ENCODE results near the gene DENND1A. TPM values are rescaled to one million over a fixed set of nuclear protein-coding genes. Genes with fewer than 3 reads are reported as not detected.

DENND1A gene
- total RNA-seq, 4 donors from 2014 or later, result 37.1 to 55.3 (median 50.0) TPM

DNA sequence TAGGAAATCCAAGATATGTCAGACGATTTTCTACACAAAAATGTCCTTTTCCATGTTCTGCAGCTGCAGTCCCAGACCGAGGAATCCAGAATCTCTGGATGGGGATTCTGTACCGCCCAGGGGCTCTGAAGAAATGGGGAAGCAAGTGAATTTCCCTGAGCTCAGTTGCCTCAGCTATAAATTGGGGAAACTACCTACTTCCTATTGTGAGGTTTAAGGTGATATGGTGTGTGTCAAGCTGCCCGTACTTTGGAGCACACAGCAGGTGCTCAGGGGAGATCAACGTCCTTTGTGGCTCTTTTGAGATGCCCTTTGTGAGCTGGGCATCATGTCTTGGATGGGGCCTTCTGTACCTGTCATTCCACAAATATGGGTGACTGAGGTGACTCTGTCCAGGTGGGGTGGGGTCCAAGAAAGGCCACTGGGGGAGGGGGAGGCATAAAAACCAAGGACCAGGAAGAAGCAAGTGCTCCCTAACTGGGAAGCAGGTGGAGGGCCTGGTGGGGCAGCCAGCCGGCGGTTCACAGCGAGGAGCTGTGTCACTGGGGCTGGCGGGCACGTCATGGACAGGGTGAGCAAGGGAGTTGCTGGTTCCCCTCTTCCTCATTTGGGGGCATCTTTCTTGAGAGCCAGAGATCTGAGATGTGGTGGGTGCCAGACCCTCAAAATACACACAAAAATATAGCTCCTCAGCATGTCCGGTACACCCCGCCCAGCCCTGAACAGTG, 457.9 kb downstream of the DENND1A start:
- Histone ChIP-seq H3K36me3 (no peaks in the 10 kb centered on the region), H3K4me1 (no peaks in the 10 kb centered on the region), H3K9me3 (no peaks in the 10 kb centered on the region), H3K27ac (no peak overlapping the region), H3K4me3 (no peak overlapping the region), H3K27me3 (no peaks in the 10 kb centered on the region)
- DNase-seq, result no peak
- no peak for TF ChIP-seq POLR2A (IDR thresholded peaks at IDR 0.05)
- TF ChIP-seq, protein P1, sequence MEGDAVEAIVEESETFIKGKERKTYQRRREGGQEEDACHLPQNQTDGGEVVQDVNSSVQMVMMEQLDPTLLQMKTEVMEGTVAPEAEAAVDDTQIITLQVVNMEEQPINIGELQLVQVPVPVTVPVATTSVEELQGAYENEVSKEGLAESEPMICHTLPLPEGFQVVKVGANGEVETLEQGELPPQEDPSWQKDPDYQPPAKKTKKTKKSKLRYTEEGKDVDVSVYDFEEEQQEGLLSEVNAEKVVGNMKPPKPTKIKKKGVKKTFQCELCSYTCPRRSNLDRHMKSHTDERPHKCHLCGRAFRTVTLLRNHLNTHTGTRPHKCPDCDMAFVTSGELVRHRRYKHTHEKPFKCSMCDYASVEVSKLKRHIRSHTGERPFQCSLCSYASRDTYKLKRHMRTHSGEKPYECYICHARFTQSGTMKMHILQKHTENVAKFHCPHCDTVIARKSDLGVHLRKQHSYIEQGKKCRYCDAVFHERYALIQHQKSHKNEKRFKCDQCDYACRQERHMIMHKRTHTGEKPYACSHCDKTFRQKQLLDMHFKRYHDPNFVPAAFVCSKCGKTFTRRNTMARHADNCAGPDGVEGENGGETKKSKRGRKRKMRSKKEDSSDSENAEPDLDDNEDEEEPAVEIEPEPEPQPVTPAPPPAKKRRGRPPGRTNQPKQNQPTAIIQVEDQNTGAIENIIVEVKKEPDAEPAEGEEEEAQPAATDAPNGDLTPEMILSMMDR (IDR thresholded peaks at IDR 0.05), result no peak

DNA sequence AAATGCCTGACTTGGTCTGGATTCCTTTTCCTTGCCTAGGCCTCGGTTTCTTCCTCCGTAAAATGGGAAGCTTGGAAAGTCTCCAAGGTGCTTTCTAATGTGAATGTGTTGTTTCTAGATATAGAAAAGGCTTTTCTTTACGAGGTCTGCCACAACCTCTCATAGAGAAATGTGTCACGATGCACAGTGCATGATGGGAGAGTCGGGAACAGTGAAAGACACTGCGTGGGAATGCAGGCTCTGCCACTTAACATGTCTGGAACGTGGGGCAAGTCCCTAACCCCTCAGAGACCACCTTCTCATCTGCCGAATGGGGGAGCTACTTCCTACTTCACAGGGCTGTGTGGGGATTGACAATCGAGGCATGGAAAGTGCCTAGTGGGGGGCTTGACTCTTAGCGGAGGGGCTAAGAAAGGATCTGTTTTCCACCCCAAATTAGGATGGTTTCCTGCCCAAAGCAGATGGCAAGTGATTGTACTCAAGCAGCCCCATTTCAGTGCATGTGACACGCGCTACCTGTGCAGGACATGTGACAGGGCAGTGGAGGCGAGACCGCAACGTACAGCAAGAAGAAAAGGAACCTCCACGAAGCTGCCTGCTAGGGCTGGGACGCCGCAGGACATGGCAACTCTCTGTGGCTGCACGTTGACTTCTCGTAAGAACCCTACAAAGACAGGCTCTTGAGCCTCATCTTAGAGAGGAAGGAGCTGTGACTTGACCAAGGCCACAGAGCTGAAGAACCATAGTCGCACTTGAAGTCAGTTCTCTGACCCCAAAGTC, 458.7 kb downstream of the DENND1A start:
- no peaks in the 10 kb centered on the region for H3K27me3 ChIP-seq
- H3K36me3 ChIP-seq, result no peaks in the 10 kb centered on the region
- no peaks in the 10 kb centered on the region for H3K9me3 ChIP-seq
- H3K4me1 ChIP-seq, result peaks cover 0 to 2% (median 0%) of the 10 kb centered on the region in 4 donors
- DNase-seq, result no peak
- no peak overlapping the region for H3K27ac ChIP-seq
- TF ChIP-seq, protein P1 (IDR thresholded peaks at IDR 0.05), result no peak
- TF ChIP-seq POLR2A (IDR thresholded peaks at IDR 0.05), result no peak
- no peak overlapping the region for H3K4me3 ChIP-seq

DNA sequence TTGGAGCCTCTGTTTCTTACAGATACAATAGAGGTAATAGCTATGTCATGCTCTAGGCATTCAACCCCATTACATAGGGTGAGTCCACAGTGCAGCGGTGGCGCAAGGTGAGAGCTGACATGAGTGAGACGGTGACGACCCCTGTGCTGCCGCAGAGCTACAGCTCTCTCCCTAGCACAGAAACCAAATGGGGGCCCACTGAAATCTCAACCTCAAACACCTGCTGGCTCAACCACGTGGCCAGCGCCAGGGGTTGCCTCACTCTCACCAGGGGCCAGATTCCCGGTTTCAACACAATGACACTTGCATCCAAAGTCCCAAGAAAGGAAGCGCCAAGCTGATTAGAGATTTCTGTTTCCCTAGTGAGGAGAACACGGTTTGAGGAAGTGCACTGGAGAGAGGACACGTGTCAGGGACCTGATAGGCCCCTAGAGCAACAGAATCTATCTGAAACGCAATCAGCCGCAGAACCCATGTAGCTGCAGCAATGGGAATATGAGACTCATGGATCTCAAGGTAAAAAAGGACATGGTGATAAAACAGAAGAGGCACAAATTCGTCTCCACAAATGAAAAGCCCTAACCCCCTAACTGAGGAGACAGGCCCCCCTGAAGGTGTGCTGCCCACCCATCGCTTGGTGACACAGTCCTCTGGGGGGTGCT, 459.7 kb downstream of the DENND1A start:
- Histone ChIP-seq H3K27ac (no peak overlapping the region), H3K9me3 (no peaks in the 10 kb centered on the region), H3K36me3 (no peaks in the 10 kb centered on the region), H3K27me3 (no peaks in the 10 kb centered on the region), H3K4me1 (peaks cover 0 to 6% (median 0%) of the 10 kb centered on the region in 4 donors), H3K4me3 (no peak overlapping the region)
- no peak for DNase-seq
- no peak for TF ChIP-seq POLR2A (IDR thresholded peaks at IDR 0.05)
- TF ChIP-seq, protein P1 (IDR thresholded peaks at IDR 0.05), result no peak

DNA sequence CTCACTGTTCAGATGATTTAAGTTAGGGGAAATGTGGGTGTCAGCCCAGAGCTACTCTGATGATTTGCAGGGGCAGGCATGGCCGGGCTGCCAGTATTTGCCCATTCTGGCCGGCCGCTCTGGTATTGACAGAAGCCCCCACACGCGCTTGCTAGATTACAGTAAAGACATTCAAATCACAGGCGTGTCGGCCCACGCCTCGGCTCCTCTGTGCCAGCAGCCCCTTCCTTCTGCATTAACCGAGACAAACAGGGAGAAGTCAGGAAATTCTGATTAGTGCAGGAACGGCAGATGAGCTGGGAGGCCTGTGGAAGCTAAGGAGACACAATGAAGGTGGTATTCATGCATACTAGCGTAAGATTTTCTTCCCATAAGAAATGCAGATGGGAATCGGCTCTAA, 460.6 kb downstream of the DENND1A start:
- H3K9me3 ChIP-seq, result no peaks in the 10 kb centered on the region
- no peak for TF ChIP-seq POLR2A (IDR thresholded peaks at IDR 0.05)
- TF ChIP-seq, protein P1 (IDR thresholded peaks at IDR 0.05), result no peak
- H3K4me1 ChIP-seq, result peaks cover 0 to 6% (median 0%) of the 10 kb centered on the region in 4 donors
- H3K36me3 ChIP-seq, result no peaks in the 10 kb centered on the region
- no peak overlapping the region for H3K4me3 ChIP-seq
- no peak overlapping the region for H3K27ac ChIP-seq
- no peaks in the 10 kb centered on the region for H3K27me3 ChIP-seq
- no peak for DNase-seq

DNA sequence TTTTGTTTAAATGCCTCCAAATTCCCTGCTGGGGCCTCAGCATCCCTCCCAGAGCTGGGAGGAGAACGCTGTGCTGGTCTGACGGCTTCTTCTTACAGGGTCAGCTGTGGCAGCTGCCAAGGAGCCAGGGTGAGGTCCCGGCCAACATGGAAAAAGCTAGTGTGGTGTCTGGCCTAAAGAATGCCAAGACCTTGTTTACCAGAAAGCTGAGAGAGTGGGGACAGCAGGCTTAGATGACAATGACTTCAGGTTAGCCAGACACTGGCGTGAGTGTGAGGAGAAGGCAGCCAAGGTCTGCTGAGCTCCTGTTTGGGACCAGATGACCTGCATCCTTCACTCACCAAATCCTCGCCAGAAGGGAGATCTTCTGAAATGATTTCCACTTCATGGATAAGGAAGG, 461.4 kb downstream of the DENND1A start:
- H3K4me1 ChIP-seq, result peaks cover 0 to 6% (median 0%) of the 10 kb centered on the region in 4 donors
- no peaks in the 10 kb centered on the region for H3K9me3 ChIP-seq
- H3K27me3 ChIP-seq, result no peaks in the 10 kb centered on the region
- H3K27ac ChIP-seq, result no peak overlapping the region
- TF ChIP-seq, protein P1 (IDR thresholded peaks at IDR 0.05), result no peak
- TF ChIP-seq POLR2A (IDR thresholded peaks at IDR 0.05), result no peak
- no peak overlapping the region for H3K4me3 ChIP-seq
- DNase-seq, result no peak
- H3K36me3 ChIP-seq, result no peaks in the 10 kb centered on the region
